ENCODE results near the gene CCL25.

Gene CCL25

GRCh38 chr19:8111376-8111775 is 58.8 kb downstream of the CCL25 start:
- TF ChIP-seq, protein P1, sequence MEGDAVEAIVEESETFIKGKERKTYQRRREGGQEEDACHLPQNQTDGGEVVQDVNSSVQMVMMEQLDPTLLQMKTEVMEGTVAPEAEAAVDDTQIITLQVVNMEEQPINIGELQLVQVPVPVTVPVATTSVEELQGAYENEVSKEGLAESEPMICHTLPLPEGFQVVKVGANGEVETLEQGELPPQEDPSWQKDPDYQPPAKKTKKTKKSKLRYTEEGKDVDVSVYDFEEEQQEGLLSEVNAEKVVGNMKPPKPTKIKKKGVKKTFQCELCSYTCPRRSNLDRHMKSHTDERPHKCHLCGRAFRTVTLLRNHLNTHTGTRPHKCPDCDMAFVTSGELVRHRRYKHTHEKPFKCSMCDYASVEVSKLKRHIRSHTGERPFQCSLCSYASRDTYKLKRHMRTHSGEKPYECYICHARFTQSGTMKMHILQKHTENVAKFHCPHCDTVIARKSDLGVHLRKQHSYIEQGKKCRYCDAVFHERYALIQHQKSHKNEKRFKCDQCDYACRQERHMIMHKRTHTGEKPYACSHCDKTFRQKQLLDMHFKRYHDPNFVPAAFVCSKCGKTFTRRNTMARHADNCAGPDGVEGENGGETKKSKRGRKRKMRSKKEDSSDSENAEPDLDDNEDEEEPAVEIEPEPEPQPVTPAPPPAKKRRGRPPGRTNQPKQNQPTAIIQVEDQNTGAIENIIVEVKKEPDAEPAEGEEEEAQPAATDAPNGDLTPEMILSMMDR (IDR thresholded peaks at IDR 0.05; ENCODE audit: borderline replicate concordance, insufficient read depth, low read depth, low read length), result no peak
- H3K4me3 ChIP-seq (ENCODE audit: low read depth, low read length), result no peak overlapping the region

Measured in GM12875 (cell line).